K562 (cell line): ENCODE results near the gene SULT1A3.
"Not testable (repeated sequence)": the region's sequence is repeated elsewhere in the genome, so short reads cannot be mapped to it uniquely, and the experiment has no call there.

Source experiments
- ATF7 ChIP-seq: fragments of 450-650 bp; IDR thresholded peaks from 2 replicates; pipeline ENCODE4 v1.7.1; 2014; ENCODE audit warnings: mild to moderate bottlenecking, moderate library complexity
- BRF2 ChIP-seq: IDR thresholded peaks from 3 replicates; pipeline ENCODE4 v1.6.1; 2011; ENCODE audit warnings: borderline replicate concordance, mild to moderate bottlenecking; ENCODE audit not compliant: insufficient read length, insufficient read depth
- CHD2 ChIP-seq: IDR thresholded peaks from 2 replicates; pipeline ENCODE4 v1.6.1; 2011; ENCODE audit warnings: low read depth, low read length
- CTCF ChIP-seq, 3 experiments: IDR thresholded peaks in 2 of 3; conservative IDR thresholded peaks in 1 of 3; 2 replicates each; pipeline ENCODE4 v1.5.1; 2011 to 2012; ENCODE audit warnings: low read length in 3 of 3, mild to moderate bottlenecking in 3 of 3, control low read depth in 2 of 3, improper control_type of control experiment in 1 of 3, inconsistent platforms in 1 of 3, low read depth in 1 of 3, mixed read lengths in 1 of 3, moderate library complexity in 1 of 3; ENCODE audit not compliant: insufficient read depth in 2 of 3
- ELF1 ChIP-seq: fragments of 200-800 bp; sonication (Bioruptor generic); IDR thresholded peaks from 2 replicates; pipeline ENCODE4 v1.6.1; 2016; ENCODE audit warnings: missing genetic modification characterization, missing compliant biosample characterization
- POLR2A ChIP-seq: fragments of 450-650 bp; conservative IDR thresholded peaks from 2 replicates; pipeline ENCODE4 v1.6.1; 2016
- POLR2AphosphoS2 ChIP-seq: IDR thresholded peaks from 2 replicates; pipeline ENCODE4 v1.6.1; 2012; ENCODE audit warnings: low read length, improper control_type of control experiment
- SAFB2 ChIP-seq: fragments of 200-400 bp; formaldehyde crosslinking; IDR thresholded peaks from 2 replicates; pipeline ENCODE4 v1.6.1; 2018; ENCODE audit warnings: borderline replicate concordance, low read length, low read depth, moderate library complexity; ENCODE audit not compliant: severe bottlenecking
- ZNF121 ChIP-seq: sonication (generic); formaldehyde crosslinking; conservative IDR thresholded peaks from 2 replicates; pipeline ENCODE4 v1.8.0; 2022; ENCODE audit warnings: missing genetic modification reagents
- ZNF174 ChIP-seq: fragments of 250-450 bp; sonication (Bioruptor Pico); IDR thresholded peaks from 2 replicates; pipeline ENCODE4 v1.4.0; 2020; ENCODE audit warnings: mild to moderate bottlenecking
- ZNF24 ChIP-seq: fragments of 450-650 bp; IDR thresholded peaks from 2 replicates; pipeline ENCODE4 v1.6.1; 2016
- ZNF586 ChIP-seq: fragments of 450-650 bp; formaldehyde crosslinking; conservative IDR thresholded peaks from 2 replicates; pipeline ENCODE4 v1.4.0; 2020; ENCODE audit warnings: mild to moderate bottlenecking, moderate library complexity
- ZNF76 ChIP-seq: fragments of 250-450 bp; sonication (Bioruptor Pico); IDR thresholded peaks from 2 replicates; pipeline ENCODE4 v1.4.0; 2020; ENCODE audit warnings: mild to moderate bottlenecking, moderate library complexity, borderline replicate concordance

- TF ChIP-seq ELF1 (tag); ZNF586 (CRISPR knock-in tag); SAFB2; BRF2; POLR2AphosphoS2; ZNF121 (CRISPR knock-in tag); ATF7; ZNF76; ZNF174 (CRISPR knock-in tag); CHD2; POLR2A; CTCF (IDR thresholded peaks at IDR 0.05 in 2 of 3, conservative IDR thresholded peaks at IDR 0.05 in 1 of 3; ENCODE audit: insufficient read depth in 2 of 3, low read depth in 1 of 3, low read length in 3 of 3); ZNF24: not testable (repeated sequence)
These were observed 5.4 kb upstream of the SULT1A3 start, which contains the start of the genes BOLA2B and SLX1A for GRCh38 chr16:30193615-30194014.
